Body of pancreas (tissue), 4 donors: Measurements from ENCODE around the gene GTF3C2. TPM values are rescaled to one million over a fixed set of nuclear protein-coding genes. Genes with fewer than 3 reads are reported as not detected.

Source experiments
- ATAC-seq: fragments of 150-250 bp; one replicate; pipeline ENCODE4 v1.9.1; 2016
- DNase-seq, 4 donors: peaks; one replicate each; pipeline ENCODE4 v3.0.0-alpha.2; 2019
- H3K27ac ChIP-seq, 4 donors: fragments of 200-600 bp; sonication (generic); 1 replicate in 3 of 4; 2 replicates in 1 of 4; pipeline versions ENCODE4 v1.5.1 to v1.6.1; 2016 to 2019; ENCODE audit warnings: mild to moderate bottlenecking in 1 of 4, mixed read lengths in 1 of 4, moderate library complexity in 1 of 4
- H3K27me3 ChIP-seq, 2 donors: fragments of 200-600 bp; sonication (generic); one replicate each; pipeline ENCODE4 v1.6.0; 2016; ENCODE audit warnings: mild to moderate bottlenecking in 1 of 2
- H3K36me3 ChIP-seq, 2 donors: fragments of 200-600 bp; sonication (generic); replicated peaks in 1 of 2; 2 replicates each; pipeline ENCODE4 v1.5.1; 2016; ENCODE audit warnings: low read depth in 2 of 2; ENCODE audit not compliant: insufficient read depth in 1 of 2
- H3K4me1 ChIP-seq: fragments of 200-600 bp; sonication (generic); one replicate; pipeline ENCODE4 v1.6.0; 2016
- H3K4me3 ChIP-seq, 2 donors: fragments of 200-600 bp; sonication (generic); 1 replicate in 1 of 2; 2 replicates in 1 of 2; pipeline ENCODE4 v1.5.1; 2016 to 2019
- H3K9me3 ChIP-seq, 3 donors: fragments of 200-600 bp; sonication (generic); 1 replicate in 2 of 3; 2 replicates in 1 of 3; pipeline ENCODE4 v1.5.1; 2016
- POLR2A ChIP-seq, 3 donors: fragments of 450-650 bp; IDR thresholded peaks; one replicate each; pipeline ENCODE4 v1.6.1; 2016; ENCODE audit warnings: antibody characterized with exemption in 3 of 3, mild to moderate bottlenecking in 2 of 3
- WGBS, 2 donors: methylation state at CpG; one replicate each; pipeline ENCODE4 v1.1.5; 2017; 5-methylcytosine and 5-hydroxymethylcytosine counted together
- intact Hi-C: fragments of 100-400 bp; cut with DNase I; formaldehyde crosslinking; loops from one replicate; pipeline ENCODE4 v1.15.1; 2023
- total RNA-seq, 2 donors: library from RNA; depleted of rRNA; stranded (reverse); fragments of >200 nt; gene quantifications; one replicate each; pipeline ENCODE4 v1.1.0, GENCODE V29; 2016
- TF ChIP-seq, protein P1 (sequence below), 7 experiments: fragments of 450-650 bp in 4 of 7; fragments of 200-600 bp in 3 of 7; sonication (generic) in 3 of 7; IDR thresholded peaks; one replicate each; pipeline ENCODE4 v1.5.1; 2016 to 2019; ENCODE audit warnings: antibody characterized with exemption in 7 of 7

The GTF3C2 gene
- total RNA-seq, 2 donors from 2014 or later = 26.2 to 73.2 TPM

DNA sequence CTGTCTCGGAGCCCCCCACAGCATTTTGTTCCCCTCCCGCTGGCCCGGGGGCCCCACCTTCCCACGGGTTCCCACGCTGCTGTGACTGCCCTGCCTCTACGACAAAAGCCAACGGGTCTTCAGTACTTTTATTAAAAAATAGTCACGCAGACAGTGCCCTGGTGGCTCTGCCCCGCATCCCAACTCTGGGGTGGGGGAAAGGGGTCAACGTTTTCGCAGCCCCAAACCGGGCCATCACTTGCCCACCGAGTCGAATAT is 49.3 kb downstream of the GTF3C2 start:
- H3K36me3 ChIP-seq = no peaks in the 10 kb centered on the region
- H3K4me3 ChIP-seq = no peak overlapping the region
- DNase-seq (no peak), ATAC-seq (no peak)
- H3K4me1 ChIP-seq = peaks cover 29% of the 10 kb centered on the region
- 11 to 27% methylated on average over 3 to 14 of the region's 14 CpGs for WGBS, 2 donors
- no peaks in the 10 kb centered on the region for H3K9me3 ChIP-seq
- intact Hi-C loops = loop anchor here (10.0 kb wide), 1 partner anchor 212 kb away; no protein-coding TSS in a partner anchor
- H3K27me3 ChIP-seq = peaks cover 0 to 25% of the 10 kb centered on the region in 2 donors
- H3K27ac ChIP-seq = no peak overlapping the region
- TF ChIP-seq, protein P1, sequence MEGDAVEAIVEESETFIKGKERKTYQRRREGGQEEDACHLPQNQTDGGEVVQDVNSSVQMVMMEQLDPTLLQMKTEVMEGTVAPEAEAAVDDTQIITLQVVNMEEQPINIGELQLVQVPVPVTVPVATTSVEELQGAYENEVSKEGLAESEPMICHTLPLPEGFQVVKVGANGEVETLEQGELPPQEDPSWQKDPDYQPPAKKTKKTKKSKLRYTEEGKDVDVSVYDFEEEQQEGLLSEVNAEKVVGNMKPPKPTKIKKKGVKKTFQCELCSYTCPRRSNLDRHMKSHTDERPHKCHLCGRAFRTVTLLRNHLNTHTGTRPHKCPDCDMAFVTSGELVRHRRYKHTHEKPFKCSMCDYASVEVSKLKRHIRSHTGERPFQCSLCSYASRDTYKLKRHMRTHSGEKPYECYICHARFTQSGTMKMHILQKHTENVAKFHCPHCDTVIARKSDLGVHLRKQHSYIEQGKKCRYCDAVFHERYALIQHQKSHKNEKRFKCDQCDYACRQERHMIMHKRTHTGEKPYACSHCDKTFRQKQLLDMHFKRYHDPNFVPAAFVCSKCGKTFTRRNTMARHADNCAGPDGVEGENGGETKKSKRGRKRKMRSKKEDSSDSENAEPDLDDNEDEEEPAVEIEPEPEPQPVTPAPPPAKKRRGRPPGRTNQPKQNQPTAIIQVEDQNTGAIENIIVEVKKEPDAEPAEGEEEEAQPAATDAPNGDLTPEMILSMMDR (IDR thresholded peaks at IDR 0.05) = no peak
- TF ChIP-seq POLR2A (IDR thresholded peaks at IDR 0.05) = no peak

DNA sequence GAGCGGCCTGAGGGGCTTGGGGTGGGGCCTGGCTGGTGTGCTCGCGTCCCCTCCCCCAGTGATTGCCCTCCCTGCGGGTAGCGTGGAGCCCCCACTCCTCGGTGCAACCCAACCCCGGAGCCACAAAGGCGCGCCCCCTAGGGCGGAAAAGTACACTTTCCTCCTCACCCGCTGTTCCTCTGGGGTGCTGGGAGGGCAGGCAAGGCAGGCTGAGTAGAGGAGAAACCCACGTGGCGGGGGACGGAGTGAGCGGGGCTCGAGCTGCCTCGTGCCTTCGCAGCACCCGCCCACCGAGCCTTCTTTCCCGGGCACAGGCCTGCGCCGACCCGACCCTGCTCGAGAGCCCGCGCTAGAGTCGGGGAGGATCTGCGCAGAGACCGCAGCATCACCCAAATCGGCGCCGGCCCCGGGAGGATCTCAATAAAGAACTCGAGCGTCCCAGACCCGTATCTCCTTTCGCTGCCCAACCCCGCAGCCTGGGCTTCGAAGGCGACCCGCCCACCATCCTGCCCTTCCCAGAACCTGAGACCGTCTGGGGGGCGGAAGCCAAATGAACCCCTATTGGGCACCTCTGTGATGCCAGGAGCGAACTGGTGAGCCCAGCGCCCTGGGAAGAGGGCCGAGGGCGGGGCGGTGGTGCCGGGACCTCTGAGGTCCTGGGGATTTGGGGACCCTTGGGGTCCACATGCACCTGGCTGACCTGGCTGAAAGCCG is 49.8 kb downstream of the GTF3C2 start:
- no peak for ATAC-seq
- H3K4me3 ChIP-seq = no peak overlapping the region

DNA sequence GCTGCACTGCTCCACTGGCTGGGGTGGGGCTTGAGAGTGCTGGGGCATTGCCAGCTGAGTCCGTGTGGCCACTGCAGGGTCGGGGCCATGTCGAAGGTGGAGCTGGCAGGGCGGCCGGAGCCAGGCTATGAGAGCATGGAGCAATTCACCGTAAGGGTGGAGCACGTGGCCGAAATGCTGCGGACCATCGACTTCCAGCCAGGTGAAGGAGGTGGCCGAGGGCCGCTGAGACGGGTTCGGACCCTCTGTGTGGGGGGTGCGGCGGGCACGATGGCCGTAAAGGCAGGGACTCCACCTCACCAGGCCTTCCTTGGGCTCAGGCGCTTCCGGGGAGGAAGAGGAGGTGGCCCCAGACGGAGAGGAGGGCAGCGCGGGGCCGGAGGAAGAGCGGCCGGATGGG is 50.4 kb downstream of the GTF3C2 start:
- Histone ChIP-seq H3K4me3 (no peak overlapping the region), H3K9me3 (no peaks in the 10 kb centered on the region), H3K36me3 (no peaks in the 10 kb centered on the region), H3K4me1 (peaks cover 29% of the 10 kb centered on the region), H3K27ac (no peak overlapping the region), H3K27me3 (peaks cover 0 to 25% of the 10 kb centered on the region in 2 donors)
- WGBS, 2 donors = 20 to 26% methylated on average over 2 to 24 of the region's 26 CpGs
- no peak for ATAC-seq
- DNase-seq = peak in 2 of 4 donors; percentile 15 to 34
- intact Hi-C loops = loop anchor here (10.0 kb wide), 1 partner anchor 211 kb away; no protein-coding TSS in a partner anchor
- TF ChIP-seq, protein P1 (IDR thresholded peaks at IDR 0.05) = no peak
- no peak for TF ChIP-seq POLR2A (IDR thresholded peaks at IDR 0.05)

More for the DNA sequence above, 49.8 kb downstream of the GTF3C2 start:
- Histone ChIP-seq H3K4me1 (peaks cover 29% of the 10 kb centered on the region), H3K27me3 (peaks cover 0 to 25% of the 10 kb centered on the region in 2 donors), H3K36me3 (no peaks in the 10 kb centered on the region), H3K9me3 (no peaks in the 10 kb centered on the region), H3K27ac (no peak overlapping the region)
- TF ChIP-seq, protein P1 (IDR thresholded peaks at IDR 0.05) = no peak
- no peak for TF ChIP-seq POLR2A (IDR thresholded peaks at IDR 0.05)
- DNase-seq = no peak
- 2% methylated on average over 35 of the region's 51 CpGs; no CpG with 5 or more reads in 1 of the 2 donors for WGBS, 2 donors
- intact Hi-C loops = loop anchor here (10.0 kb wide), 1 partner anchor 212 kb away; no protein-coding TSS in a partner anchor

DNA sequence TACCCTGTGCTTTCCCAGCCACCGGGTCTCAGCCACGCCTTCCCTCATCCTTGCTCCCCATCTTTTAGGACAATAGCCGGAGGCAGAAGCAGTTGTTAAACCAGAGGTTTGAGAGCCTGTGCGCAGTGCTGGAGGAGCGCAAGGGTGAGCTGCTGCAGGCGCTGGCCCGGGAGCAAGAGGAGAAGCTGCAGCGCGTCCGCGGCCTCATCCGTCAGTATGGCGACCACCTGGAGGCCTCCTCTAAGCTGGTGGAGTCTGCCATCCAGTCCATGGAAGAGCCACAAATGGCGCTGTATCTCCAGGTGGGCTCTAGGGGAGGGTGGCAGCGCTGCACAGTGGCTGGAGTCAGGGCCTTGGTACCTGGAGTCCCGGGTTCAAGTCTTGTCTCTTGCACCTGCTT is 51.0 kb downstream of the GTF3C2 start:
- DNase-seq (no peak), ATAC-seq (no peak)
- Histone ChIP-seq H3K27ac (no peak overlapping the region), H3K4me1 (peaks cover 29% of the 10 kb centered on the region), H3K4me3 (no peak overlapping the region), H3K9me3 (no peaks in the 10 kb centered on the region), H3K27me3 (peaks cover 0 to 25% of the 10 kb centered on the region in 2 donors), H3K36me3 (no peaks in the 10 kb centered on the region)
- 87 to 88% methylated on average over 8 to 16 of the region's 16 CpGs for WGBS, 2 donors
- intact Hi-C loops = loop anchor here (10.0 kb wide), 1 partner anchor 211 kb away; no protein-coding TSS in a partner anchor
- TF ChIP-seq POLR2A (IDR thresholded peaks at IDR 0.05) = no peak
- TF ChIP-seq, protein P1 (IDR thresholded peaks at IDR 0.05) = no peak
